Panc1 (cell line): ENCODE data around the gene NEUROG1.

Experiments
- POLR2AphosphoS5 ChIP-seq: IDR thresholded peaks from 2 replicates; pipeline ENCODE4 v1.6.1; 2012; ENCODE audit warnings: mild to moderate bottlenecking, low read depth, low read length, moderate library complexity
- TF ChIP-seq, protein P1 (sequence below): fragments of 450-650 bp; IDR thresholded peaks from 2 replicates; pipeline ENCODE4 v1.5.1; 2017; ENCODE audit warnings: mild to moderate bottlenecking
- TF ChIP-seq, protein P2 (sequence below), 2 experiments: IDR thresholded peaks; 2 replicates each; pipeline ENCODE4 v1.6.1; 2011 to 2012; ENCODE audit warnings: low read depth in 2 of 2, control low read depth in 1 of 2, low read length in 1 of 2, mild to moderate bottlenecking in 1 of 2, moderate library complexity in 1 of 2; ENCODE audit not compliant: insufficient read depth in 1 of 2

DNA sequence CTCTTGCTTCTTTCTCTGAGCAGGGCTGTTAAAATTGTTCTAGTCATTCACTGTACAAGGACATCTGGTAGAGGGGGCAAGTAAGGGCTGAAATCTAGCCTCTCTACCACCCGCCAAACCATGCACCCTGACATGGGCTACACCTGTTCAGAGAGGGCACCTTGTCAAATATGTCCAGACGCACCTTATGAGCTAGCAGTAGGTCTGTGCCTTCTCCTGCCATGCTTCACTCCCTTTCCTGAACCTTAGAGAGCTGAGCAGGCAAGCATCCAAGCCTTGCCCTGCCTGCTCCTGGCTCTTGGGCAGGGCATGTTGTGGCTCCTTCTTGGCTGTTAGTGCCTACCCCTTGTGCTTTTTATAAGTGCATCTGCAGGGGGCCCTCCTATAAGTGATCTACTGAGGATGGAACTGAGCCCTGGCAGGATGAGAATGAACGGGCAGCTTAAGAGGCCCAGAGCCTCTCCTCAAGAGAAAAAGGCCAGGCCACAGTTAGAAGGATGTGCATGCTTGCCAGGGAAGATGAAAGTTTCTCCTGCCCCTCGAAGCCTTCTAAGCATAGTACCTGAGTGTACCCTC, 3.8 kb upstream of the NEUROG1 start:
- TF ChIP-seq, protein P1, sequence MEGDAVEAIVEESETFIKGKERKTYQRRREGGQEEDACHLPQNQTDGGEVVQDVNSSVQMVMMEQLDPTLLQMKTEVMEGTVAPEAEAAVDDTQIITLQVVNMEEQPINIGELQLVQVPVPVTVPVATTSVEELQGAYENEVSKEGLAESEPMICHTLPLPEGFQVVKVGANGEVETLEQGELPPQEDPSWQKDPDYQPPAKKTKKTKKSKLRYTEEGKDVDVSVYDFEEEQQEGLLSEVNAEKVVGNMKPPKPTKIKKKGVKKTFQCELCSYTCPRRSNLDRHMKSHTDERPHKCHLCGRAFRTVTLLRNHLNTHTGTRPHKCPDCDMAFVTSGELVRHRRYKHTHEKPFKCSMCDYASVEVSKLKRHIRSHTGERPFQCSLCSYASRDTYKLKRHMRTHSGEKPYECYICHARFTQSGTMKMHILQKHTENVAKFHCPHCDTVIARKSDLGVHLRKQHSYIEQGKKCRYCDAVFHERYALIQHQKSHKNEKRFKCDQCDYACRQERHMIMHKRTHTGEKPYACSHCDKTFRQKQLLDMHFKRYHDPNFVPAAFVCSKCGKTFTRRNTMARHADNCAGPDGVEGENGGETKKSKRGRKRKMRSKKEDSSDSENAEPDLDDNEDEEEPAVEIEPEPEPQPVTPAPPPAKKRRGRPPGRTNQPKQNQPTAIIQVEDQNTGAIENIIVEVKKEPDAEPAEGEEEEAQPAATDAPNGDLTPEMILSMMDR, result no peak
- TF ChIP-seq, protein P2, sequence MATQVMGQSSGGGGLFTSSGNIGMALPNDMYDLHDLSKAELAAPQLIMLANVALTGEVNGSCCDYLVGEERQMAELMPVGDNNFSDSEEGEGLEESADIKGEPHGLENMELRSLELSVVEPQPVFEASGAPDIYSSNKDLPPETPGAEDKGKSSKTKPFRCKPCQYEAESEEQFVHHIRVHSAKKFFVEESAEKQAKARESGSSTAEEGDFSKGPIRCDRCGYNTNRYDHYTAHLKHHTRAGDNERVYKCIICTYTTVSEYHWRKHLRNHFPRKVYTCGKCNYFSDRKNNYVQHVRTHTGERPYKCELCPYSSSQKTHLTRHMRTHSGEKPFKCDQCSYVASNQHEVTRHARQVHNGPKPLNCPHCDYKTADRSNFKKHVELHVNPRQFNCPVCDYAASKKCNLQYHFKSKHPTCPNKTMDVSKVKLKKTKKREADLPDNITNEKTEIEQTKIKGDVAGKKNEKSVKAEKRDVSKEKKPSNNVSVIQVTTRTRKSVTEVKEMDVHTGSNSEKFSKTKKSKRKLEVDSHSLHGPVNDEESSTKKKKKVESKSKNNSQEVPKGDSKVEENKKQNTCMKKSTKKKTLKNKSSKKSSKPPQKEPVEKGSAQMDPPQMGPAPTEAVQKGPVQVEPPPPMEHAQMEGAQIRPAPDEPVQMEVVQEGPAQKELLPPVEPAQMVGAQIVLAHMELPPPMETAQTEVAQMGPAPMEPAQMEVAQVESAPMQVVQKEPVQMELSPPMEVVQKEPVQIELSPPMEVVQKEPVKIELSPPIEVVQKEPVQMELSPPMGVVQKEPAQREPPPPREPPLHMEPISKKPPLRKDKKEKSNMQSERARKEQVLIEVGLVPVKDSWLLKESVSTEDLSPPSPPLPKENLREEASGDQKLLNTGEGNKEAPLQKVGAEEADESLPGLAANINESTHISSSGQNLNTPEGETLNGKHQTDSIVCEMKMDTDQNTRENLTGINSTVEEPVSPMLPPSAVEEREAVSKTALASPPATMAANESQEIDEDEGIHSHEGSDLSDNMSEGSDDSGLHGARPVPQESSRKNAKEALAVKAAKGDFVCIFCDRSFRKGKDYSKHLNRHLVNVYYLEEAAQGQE (IDR thresholded peaks at IDR 0.05; ENCODE audit: insufficient read depth in 1 of 2, low read depth in 2 of 2, low read length in 1 of 2), result no peak
- no peak for TF ChIP-seq POLR2AphosphoS5
